Activated naive CD8-positive, alpha-beta T cell treated with anti-CD3 and anti-CD28 coated beads, Interleukin-2, amount 10 ng/mL, durations not matched to agents 7 days and 5 days (primary cell): ENCODE results near the gene G0S2. TPM values are rescaled to one million over a fixed set of nuclear protein-coding genes. Genes with fewer than 3 reads are reported as not detected.
"Not testable (repeated sequence)": the region's sequence is repeated elsewhere in the genome, so short reads cannot be mapped to it uniquely, and the experiment has no call there.

Experiments used
- ATAC-seq: fragments of 150-1000 bp; cut with Tn5 transposase; one replicate; pipeline ENCODE4 v1.10.0; 2021; ENCODE audit warnings: low read depth, moderate library complexity
- POLR2A ChIA-PET: fragments of 350-600 bp; sonication (Branson Sonifier 250); formaldehyde crosslinking; loops from one replicate; lab custom pipeline; 2021; ENCODE audit warnings: antibody characterized with exemption; lab: Charles Lee
- DNase-seq: peaks from one replicate; pipeline ENCODE4 v3.0.0; 2021
- H3K27ac Mint-ChIP-seq: one replicate; pipeline ENCODE4 v1.8.0; 2022; ENCODE audit warnings: mild to moderate bottlenecking, mixed read lengths
- H3K27me3 Mint-ChIP-seq: one replicate; pipeline ENCODE4 v1.8.0; 2022; ENCODE audit warnings: mild to moderate bottlenecking, moderate library complexity, mixed read lengths
- H3K36me3 Mint-ChIP-seq: one replicate; pipeline ENCODE4 v1.8.0; 2021; ENCODE audit warnings: mild to moderate bottlenecking, mixed read lengths
- H3K4me1 Mint-ChIP-seq: one replicate; pipeline ENCODE4 v1.8.0; 2021; ENCODE audit warnings: mixed read lengths
- H3K4me3 Mint-ChIP-seq: one replicate; pipeline ENCODE4 v1.8.0; 2022; ENCODE audit warnings: mild to moderate bottlenecking, moderate library complexity, mixed read lengths
- H3K9me3 Mint-ChIP-seq: one replicate; pipeline ENCODE4 v1.8.0; 2021; ENCODE audit warnings: mixed read lengths
- total RNA-seq, 2 experiments: library from RNA; stranded (reverse); gene quantifications; one replicate each; pipeline ENCODE4 v1.2.3, GENCODE V29; 2021

Gene G0S2
- total RNA-seq, 2 experiments from 2014 or later: 0.37 to 0.47 TPM

- Mint-ChIP-seq H3K36me3 (peaks cover 5% of the 10 kb centered on the region), H3K4me3 (peak overlapping the region; percentile 76), H3K9me3 (no peaks in the 10 kb centered on the region), H3K4me1 (peaks cover 41% of the 10 kb centered on the region), H3K27ac (no peak overlapping the region), H3K27me3 (peaks cover 52% of the 10 kb centered on the region)
- DNase-seq (peak; percentile 42), ATAC-seq (no peak)
- POLR2A ChIA-PET: interaction anchor here (0.8 to 1.6 kb wide), 3 partner anchors 10 to 68 kb away, joined by 3 to 4 read pairs (median 3); no protein-coding TSS in a partner anchor
Observed at GRCh38 chr1:209675565-209676154, 448 bp downstream of the G0S2 start.

GRCh38 chr1:209678981-209679539, 3.8 kb downstream of the G0S2 start:
- no peak for ATAC-seq
- H3K9me3 Mint-ChIP-seq: no peaks in the 10 kb centered on the region
- H3K27ac Mint-ChIP-seq: no peak overlapping the region
- POLR2A ChIA-PET: no interaction called here
- DNase-seq: no peak
- H3K4me3 Mint-ChIP-seq: no peak overlapping the region
- H3K27me3 Mint-ChIP-seq: peaks cover 68% of the 10 kb centered on the region
- H3K4me1 Mint-ChIP-seq: peaks cover 16% of the 10 kb centered on the region
- peaks cover 5% of the 10 kb centered on the region for H3K36me3 Mint-ChIP-seq

- H3K9me3 Mint-ChIP-seq: no peaks in the 10 kb centered on the region
- no peaks in the 10 kb centered on the region for H3K36me3 Mint-ChIP-seq
- H3K4me3 Mint-ChIP-seq: peak overlapping the region; percentile 49
- peak; percentile 70 for ATAC-seq
- no peak for DNase-seq
- H3K4me1 Mint-ChIP-seq: peaks cover 22% of the 10 kb centered on the region
- H3K27ac Mint-ChIP-seq: no peak overlapping the region
- POLR2A ChIA-PET: interaction anchor here (0.9 to 1.4 kb wide), 3 partner anchors 9 to 13 kb away, joined by 3 to 6 read pairs (median 4); partner anchors contain the start of gene G0S2
- H3K27me3 Mint-ChIP-seq: peaks cover 19% of the 10 kb centered on the region
Observed at GRCh38 chr1:209685821-209686220, 10.6 kb downstream of the G0S2 start.

- ATAC-seq: no peak
Observed at GRCh38 chr1:209686322-209686721, 11.1 kb downstream of the G0S2 start.

GRCh38 chr1:209688746-209689234, 13.6 kb downstream of the G0S2 start:
- H3K27ac Mint-ChIP-seq: no peak overlapping the region
- peaks cover 32% of the 10 kb centered on the region for H3K4me1 Mint-ChIP-seq

More at GRCh38 chr1:209686322-209686721, 11.1 kb downstream of the G0S2 start:
- Mint-ChIP-seq H3K4me3 (no peak overlapping the region), H3K4me1 (peaks cover 22% of the 10 kb centered on the region), H3K27me3 (peaks cover 19% of the 10 kb centered on the region), H3K36me3 (no peaks in the 10 kb centered on the region), H3K27ac (no peak overlapping the region), H3K9me3 (no peaks in the 10 kb centered on the region)
- POLR2A ChIA-PET: interaction anchor here (0.9 to 1.4 kb wide), 4 partner anchors 10 to 100 kb away, joined by 3 to 6 read pairs (median 4); partner anchors contain the start of gene G0S2
- DNase-seq: no peak

GRCh38 chr1:209689477-209689876, 14.3 kb downstream of the G0S2 start:
- H3K9me3 Mint-ChIP-seq: no peaks in the 10 kb centered on the region
- POLR2A ChIA-PET: interaction anchor here (0.6 kb wide), 1 partner anchor 117 kb away, joined by 3 read pairs; no protein-coding TSS in a partner anchor
- H3K27ac Mint-ChIP-seq: no peak overlapping the region
- H3K4me3 Mint-ChIP-seq: no peak overlapping the region
- H3K36me3 Mint-ChIP-seq: no peaks in the 10 kb centered on the region
- H3K27me3 Mint-ChIP-seq: peaks cover 3% of the 10 kb centered on the region
- peaks cover 35% of the 10 kb centered on the region for H3K4me1 Mint-ChIP-seq
- no peak for DNase-seq
- ATAC-seq: no peak

More at GRCh38 chr1:209688746-209689234, 13.6 kb downstream of the G0S2 start:
- DNase-seq: no peak
- ATAC-seq: no peak
- Mint-ChIP-seq H3K4me3 (no peak overlapping the region), H3K9me3 (no peaks in the 10 kb centered on the region), H3K36me3 (no peaks in the 10 kb centered on the region), H3K27me3 (peaks cover 3% of the 10 kb centered on the region)
- POLR2A ChIA-PET: no interaction called here

GRCh38 chr1:209691237-209691636, 16.0 kb downstream of the G0S2 start:
- Mint-ChIP-seq H3K27ac (no peak overlapping the region), H3K9me3 (no peaks in the 10 kb centered on the region), H3K4me1 (peaks cover 22% of the 10 kb centered on the region), H3K36me3 (no peaks in the 10 kb centered on the region), H3K4me3 (no peak overlapping the region), H3K27me3 (peaks cover 3% of the 10 kb centered on the region)
- ATAC-seq (no peak), DNase-seq (no peak)
- POLR2A ChIA-PET: no interaction called here

- Mint-ChIP-seq H3K4me1 (peaks cover 28% of the 10 kb centered on the region), H3K27me3 (peaks cover 3% of the 10 kb centered on the region), H3K27ac (no peak overlapping the region), H3K9me3 (no peaks in the 10 kb centered on the region), H3K4me3 (no peak overlapping the region), H3K36me3 (peaks cover 1% of the 10 kb centered on the region)
- POLR2A ChIA-PET: no interaction called here
- ATAC-seq (no peak), DNase-seq (no peak)
Observed at GRCh38 chr1:209692296-209692695, 17.1 kb downstream of the G0S2 start.

- ATAC-seq (no peak), DNase-seq (peak; percentile 65)
- Mint-ChIP-seq H3K27me3 (peaks cover 3% of the 10 kb centered on the region), H3K4me3 (peak overlapping the region; percentile 62), H3K4me1 (peaks cover 27% of the 10 kb centered on the region), H3K9me3 (no peaks in the 10 kb centered on the region), H3K36me3 (peaks cover 2% of the 10 kb centered on the region), H3K27ac (peak overlapping the region; percentile 4)
- POLR2A ChIA-PET: interaction anchor here (2.0 kb wide), 1 partner anchor 64 kb away, joined by 4 read pairs; no protein-coding TSS in a partner anchor
Observed at GRCh38 chr1:209692745-209693504, 17.7 kb downstream of the G0S2 start.

GRCh38 chr1:209696673-209697072, 21.5 kb downstream of the G0S2 start:
- Mint-ChIP-seq H3K4me1 (peaks cover 26% of the 10 kb centered on the region), H3K4me3 (no peak overlapping the region)
- DNase-seq: no peak

GRCh38 chr1:209697126-209697525, 21.9 kb downstream of the G0S2 start:
- peaks cover 2% of the 10 kb centered on the region for H3K9me3 Mint-ChIP-seq
- peaks cover 8% of the 10 kb centered on the region for H3K36me3 Mint-ChIP-seq
- peaks cover 26% of the 10 kb centered on the region for H3K4me1 Mint-ChIP-seq
- H3K27ac Mint-ChIP-seq: no peak overlapping the region
- ATAC-seq (no peak), DNase-seq (no peak)
- POLR2A ChIA-PET: no interaction called here
- no peaks in the 10 kb centered on the region for H3K27me3 Mint-ChIP-seq
- H3K4me3 Mint-ChIP-seq: no peak overlapping the region

More at GRCh38 chr1:209696673-209697072, 21.5 kb downstream of the G0S2 start:
- Mint-ChIP-seq H3K36me3 (peaks cover 6% of the 10 kb centered on the region), H3K27ac (peak overlapping the region; percentile 40), H3K27me3 (no peaks in the 10 kb centered on the region), H3K9me3 (peaks cover 2% of the 10 kb centered on the region)
- POLR2A ChIA-PET: no interaction called here
- ATAC-seq: no peak

- H3K27me3 Mint-ChIP-seq, H3K4me3 Mint-ChIP-seq, POLR2A ChIA-PET, H3K27ac Mint-ChIP-seq, H3K9me3 Mint-ChIP-seq, DNase-seq, ATAC-seq, H3K36me3 Mint-ChIP-seq: not testable (repeated sequence)
- H3K4me1 Mint-ChIP-seq: peaks cover 14% of the 10 kb centered on the region
Observed at GRCh38 chr1:209700686-209701085, 25.5 kb downstream of the G0S2 start.

GRCh38 chr1:209702832-209703231, 27.6 kb downstream of the G0S2 start:
- Mint-ChIP-seq H3K36me3 (peaks cover 6% of the 10 kb centered on the region), H3K9me3 (peaks cover 2% of the 10 kb centered on the region), H3K4me3 (no peak overlapping the region), H3K27me3 (no peaks in the 10 kb centered on the region), H3K27ac (no peak overlapping the region), H3K4me1 (peaks cover 4% of the 10 kb centered on the region)
- POLR2A ChIA-PET: no interaction called here
- DNase-seq (no peak), ATAC-seq (no peak)
